Small intestine (tissue), 7 donors: Measurements from ENCODE around the gene UBE2E2. TPM values are rescaled to one million over a fixed set of nuclear protein-coding genes. Genes with fewer than 3 reads are reported as not detected.

Experiments
- DNase-seq, 2 donors: peaks; one replicate each; pipeline versions ENCODE4 v3.0.0 to v3.0.0-alpha.2; 2013
- FAIRE-seq: peaks from 2 replicates; lab custom pipeline; 2012; peaks lifted over from hg19 to GRCh38; lab: Jason Lieb, UNC
- H3K27ac ChIP-seq, 3 donors: one replicate each; pipeline ENCODE4 v1.5.1; 2013; ENCODE audit warnings: low read length in 2 of 3, mild to moderate bottlenecking in 2 of 3, control low read depth in 1 of 3, inconsistent platforms in 1 of 3, low read depth in 1 of 3, moderate library complexity in 1 of 3
- H3K27me3 ChIP-seq, 3 donors: one replicate each; pipeline ENCODE4 v1.6.1; 2013; ENCODE audit warnings: low read length in 3 of 3, inconsistent platforms in 1 of 3; ENCODE audit not compliant: control insufficient read depth in 3 of 3, insufficient read depth in 3 of 3
- H3K36me3 ChIP-seq, 3 donors: one replicate each; pipeline ENCODE4 v1.6.1; 2013; ENCODE audit warnings: low read length in 3 of 3, inconsistent platforms in 1 of 3, low read depth in 1 of 3, mild to moderate bottlenecking in 1 of 3, moderate library complexity in 1 of 3; ENCODE audit not compliant: control insufficient read depth in 3 of 3, insufficient read depth in 2 of 3
- H3K4me1 ChIP-seq, 3 donors: one replicate each; pipeline ENCODE4 v1.6.1; 2013; ENCODE audit warnings: low read length in 2 of 3, inconsistent platforms in 1 of 3, low read depth in 1 of 3, mild to moderate bottlenecking in 1 of 3, moderate library complexity in 1 of 3; ENCODE audit not compliant: control insufficient read depth in 3 of 3, insufficient read depth in 2 of 3
- H3K4me3 ChIP-seq, 3 donors: one replicate each; pipeline ENCODE4 v1.5.1; 2013; ENCODE audit warnings: low read length in 3 of 3, control low read depth in 1 of 3, inconsistent platforms in 1 of 3, low read depth in 1 of 3, mild to moderate bottlenecking in 1 of 3, moderate library complexity in 1 of 3
- H3K9me3 ChIP-seq, 2 donors: one replicate each; pipeline ENCODE4 v1.6.1; 2013; ENCODE audit warnings: low read depth in 1 of 2, low read length in 1 of 2; ENCODE audit not compliant: control insufficient read depth in 2 of 2, insufficient read depth in 1 of 2
- WGBS, 3 donors: extraction: QIAGEN DNeasy Blood & Tissue Kit; methylation state at CpG; one replicate each; pipeline ENCODE4 v1.1.7; 2013; 5-methylcytosine and 5-hydroxymethylcytosine counted together
- polyA plus RNA-seq, 4 donors: library from polyadenylated mRNA; stranded (reverse) in 3 of 4; unstranded in 1 of 4; fragments of 200-250 nt in 3 of 4; fragments of 120-200 nt in 1 of 4; gene quantifications; one replicate each; pipeline versions ENCODE4 v1.2.1 to v1.2.3, GENCODE V29; 2013
- donor health status: healthy with polysubstance abuse.
- donor health status: control.
- donor health status: control.
- donor health status: Bipolar disorder and iron deficiency.
- donor health status: healthy.

UBE2E2 gene
- polyA plus RNA-seq, 4 donors = 1.1 to 10.2 (median 7.7) TPM

- Histone ChIP-seq H3K27me3 (no peaks in the 10 kb centered on the region), H3K27ac (no peak overlapping the region), H3K4me3 (no peak overlapping the region), H3K4me1 (no peaks in the 10 kb centered on the region), H3K36me3 (no peaks in the 10 kb centered on the region), H3K9me3 (no peaks in the 10 kb centered on the region)
- no peak for DNase-seq
- WGBS, 3 donors = 66 to 90% (median 87%) methylated on average over 1 of the region's 1 CpG
- FAIRE-seq = no peak
These were observed 101.3 kb downstream of the UBE2E2 start for GRCh38 chr3:23304424-23304823.

GRCh38 chr3:23308986-23309625, 106.0 kb downstream of the UBE2E2 start:
- H3K4me1 ChIP-seq = no peaks in the 10 kb centered on the region
- H3K4me3 ChIP-seq = no peak overlapping the region
- FAIRE-seq (no peak), DNase-seq (no peak)
- H3K9me3 ChIP-seq = no peaks in the 10 kb centered on the region
- 84 to 91% (median 87%) methylated on average over 2 of the region's 2 CpGs for WGBS, 3 donors
- H3K36me3 ChIP-seq = no peaks in the 10 kb centered on the region
- H3K27me3 ChIP-seq = no peaks in the 10 kb centered on the region
- H3K27ac ChIP-seq = no peak overlapping the region

GRCh38 chr3:23312866-23313265, 109.7 kb downstream of the UBE2E2 start:
- H3K27ac ChIP-seq = no peak overlapping the region
- H3K4me3 ChIP-seq = no peak overlapping the region
- H3K36me3 ChIP-seq = no peaks in the 10 kb centered on the region
- 67 to 75% (median 70%) methylated on average over 3 of the region's 3 CpGs for WGBS, 3 donors
- H3K27me3 ChIP-seq = no peaks in the 10 kb centered on the region
- FAIRE-seq (no peak), DNase-seq (no peak)
- H3K9me3 ChIP-seq = peaks cover 0 to 10% of the 10 kb centered on the region in 2 donors
- H3K4me1 ChIP-seq = no peaks in the 10 kb centered on the region

GRCh38 chr3:23314981-23315762, 112.0 kb downstream of the UBE2E2 start:
- WGBS, 3 donors = 77 to 81% (median 80%) methylated on average over 5 of the region's 5 CpGs
- DNase-seq = no peak
- no peaks in the 10 kb centered on the region for H3K36me3 ChIP-seq
- no peak overlapping the region for H3K4me3 ChIP-seq
- FAIRE-seq = no peak
- no peak overlapping the region for H3K27ac ChIP-seq
- H3K9me3 ChIP-seq = peaks cover 0 to 10% of the 10 kb centered on the region in 2 donors
- no peaks in the 10 kb centered on the region for H3K27me3 ChIP-seq
- no peaks in the 10 kb centered on the region for H3K4me1 ChIP-seq

DNA sequence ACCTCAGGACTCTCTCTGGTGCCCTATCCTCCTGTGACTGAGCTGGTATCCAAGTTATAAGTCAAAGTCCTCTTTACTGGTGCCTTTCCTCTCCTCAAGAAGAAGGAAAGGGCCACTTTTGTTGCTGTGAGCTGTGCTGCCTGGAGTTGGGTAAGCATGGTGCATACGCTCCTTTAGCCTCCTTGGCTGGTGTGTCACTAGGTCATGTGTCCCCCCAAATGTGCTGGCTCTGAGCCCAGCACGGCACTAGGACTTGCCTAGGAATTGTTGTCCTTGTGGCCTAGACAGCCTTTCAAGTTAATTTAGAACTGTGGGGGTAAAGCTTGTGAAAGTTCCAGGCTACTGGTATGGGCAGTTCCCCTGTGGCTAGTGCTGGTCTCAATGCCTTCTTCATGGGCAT, 113.8 kb downstream of the UBE2E2 start:
- FAIRE-seq (no peak), DNase-seq (no peak)
- 91 to 95% (median 95%) methylated on average over 2 of the region's 2 CpGs for WGBS, 3 donors
- Histone ChIP-seq H3K4me3 (no peak overlapping the region), H3K27me3 (no peaks in the 10 kb centered on the region), H3K27ac (no peak overlapping the region), H3K36me3 (no peaks in the 10 kb centered on the region), H3K9me3 (peaks cover 0 to 10% of the 10 kb centered on the region in 2 donors), H3K4me1 (no peaks in the 10 kb centered on the region)

DNA sequence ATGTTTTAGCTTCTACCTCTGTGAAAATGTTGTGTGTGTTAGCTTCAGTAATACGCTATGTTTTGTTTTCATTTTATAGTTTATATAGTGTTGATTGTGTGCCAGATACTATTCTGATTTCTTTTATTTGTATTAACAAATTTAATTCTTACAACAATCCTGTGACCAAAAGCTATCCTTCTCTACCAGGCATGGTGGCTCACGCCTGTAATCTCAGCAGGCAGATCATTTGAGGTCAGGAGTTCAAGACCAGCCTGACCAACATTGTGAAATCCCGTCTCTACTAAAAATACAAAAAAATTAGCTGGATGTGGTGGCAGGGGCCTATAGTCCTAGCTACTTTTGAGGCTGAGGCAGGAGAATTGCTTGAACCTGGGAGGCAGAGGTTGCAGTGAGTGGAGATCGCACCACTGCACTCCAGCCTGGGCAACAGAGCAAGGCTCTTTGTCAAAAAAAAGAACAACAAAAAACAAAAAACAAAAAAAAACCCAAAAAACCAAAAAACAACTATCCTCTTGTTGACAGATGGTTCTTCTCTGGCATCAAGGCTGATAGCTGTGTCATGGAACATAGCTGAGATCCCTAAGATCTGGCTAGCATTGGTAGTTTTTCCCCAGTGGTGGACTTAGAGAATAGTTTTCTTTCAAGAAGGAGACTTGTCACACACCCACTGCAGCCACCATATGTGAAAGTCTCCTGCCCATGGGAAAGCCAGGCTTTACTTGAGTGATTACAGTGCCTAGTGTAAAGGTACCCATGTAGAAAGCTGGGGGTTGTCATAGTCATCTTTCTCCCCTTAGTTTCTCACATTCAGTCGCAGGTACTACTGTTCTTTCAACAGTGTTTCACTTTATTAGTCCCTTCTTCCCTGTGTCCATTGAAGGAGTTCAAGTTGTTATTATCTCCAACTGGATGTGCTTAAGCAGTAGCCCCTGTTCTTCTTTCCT, 116.5 kb downstream of the UBE2E2 start:
- Histone ChIP-seq H3K27me3 (no peaks in the 10 kb centered on the region), H3K4me3 (no peak overlapping the region), H3K9me3 (peaks cover 0 to 10% of the 10 kb centered on the region in 2 donors), H3K4me1 (no peaks in the 10 kb centered on the region), H3K27ac (no peak overlapping the region), H3K36me3 (no peaks in the 10 kb centered on the region)
- no peak for FAIRE-seq
- 85 to 91% (median 85%) methylated on average over 5 of the region's 5 CpGs for WGBS, 3 donors
- no peak for DNase-seq

DNA sequence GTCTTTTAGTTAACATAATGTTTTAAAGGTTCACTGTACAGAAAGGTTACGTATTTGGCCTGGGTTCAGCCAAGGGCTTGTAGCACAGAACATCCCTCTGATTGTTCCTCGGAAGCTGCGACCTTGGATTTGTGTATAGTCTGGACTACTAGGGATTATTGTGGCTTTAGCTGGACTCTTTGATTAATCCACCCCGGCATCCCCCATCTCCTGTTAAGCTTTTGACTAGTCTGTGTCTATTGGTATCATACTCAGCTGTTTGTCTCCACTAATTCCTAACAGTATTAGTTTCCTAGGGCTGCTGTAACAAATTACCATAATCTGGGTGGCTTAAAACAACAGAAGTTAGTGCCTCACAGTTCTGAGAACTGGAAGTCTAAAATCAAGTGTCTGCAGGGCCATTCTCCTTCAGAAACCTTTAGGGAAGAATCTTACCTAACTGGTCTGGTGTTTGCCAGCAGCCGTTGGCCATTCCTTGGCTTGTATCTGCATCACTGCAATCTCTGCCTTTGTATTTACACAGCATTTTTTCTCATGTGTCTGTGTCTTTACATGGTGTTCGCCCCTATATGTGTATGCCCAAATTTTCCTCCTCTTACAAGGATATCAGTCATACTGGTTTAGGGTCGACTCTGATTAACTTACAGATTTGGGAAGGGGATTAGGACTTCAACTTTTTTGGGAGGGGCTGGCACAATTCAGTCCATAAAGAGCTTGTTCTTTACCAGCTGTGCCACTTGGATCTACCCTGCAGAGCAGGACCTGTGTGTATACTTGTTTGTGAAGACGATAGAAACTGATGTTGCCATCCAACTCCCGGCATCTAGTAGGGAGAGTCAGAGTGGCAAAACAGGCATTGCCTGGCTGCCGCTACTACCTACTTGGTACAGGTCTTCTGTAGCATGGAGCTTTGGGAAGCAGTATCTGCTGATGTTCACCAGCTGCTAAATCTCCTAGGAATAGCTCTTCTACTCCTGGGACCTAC, 117.8 kb downstream of the UBE2E2 start:
- H3K4me1 ChIP-seq = no peaks in the 10 kb centered on the region
- peaks cover 0 to 10% of the 10 kb centered on the region in 2 donors for H3K9me3 ChIP-seq
- H3K27me3 ChIP-seq = no peaks in the 10 kb centered on the region
- H3K4me3 ChIP-seq = no peak overlapping the region
- H3K27ac ChIP-seq = no peak overlapping the region
- DNase-seq (no peak), FAIRE-seq (no peak)
- WGBS, 3 donors = 81 to 93% (median 85%) methylated on average over 10 of the region's 10 CpGs
- H3K36me3 ChIP-seq = no peaks in the 10 kb centered on the region
